HCT116 (cell line): Measurements from ENCODE around the gene OR6X1. TPM values are rescaled to one million over a fixed set of nuclear protein-coding genes. Genes with fewer than 3 reads are reported as not detected.

Experiments used
- ATAC-seq: fragments of 200-7000 bp; cut with Tn5 transposase; 2 replicates; pipeline ENCODE4 v1.9.1; 2020; ENCODE audit warnings: mild to moderate bottlenecking, moderate library complexity
- BruUV-seq: library from RNA; stranded (reverse); fragments of 400-500 nt; replicated peaks from 2 replicates; lab custom pipeline; 2021; lab: Mats Ljungman, UMichigan
- CTCF ChIA-PET: fragments of 300-600 bp; sonication (Branson Sonifier 250); formaldehyde crosslinking; loops from one replicate; lab custom pipeline; 2021; ENCODE audit warnings: antibody characterized with exemption; lab: Charles Lee
- POLR2A ChIA-PET: fragments of 300-600, 350-600 bp; sonication (Branson Sonifier 250); formaldehyde crosslinking; loops from one replicate; lab custom pipeline; 2021; ENCODE audit warnings: antibody characterized with exemption; lab: Charles Lee
- RAD21 ChIA-PET, 2 experiments: fragments of 300-600 bp; sonication (Branson Sonifier 250); formaldehyde crosslinking; loops; one replicate each; lab custom pipeline; 2023; ENCODE audit warnings: low total read pairs in 2 of 2; ENCODE audit not compliant: uncharacterized antibody in 2 of 2, unreplicated experiment in 2 of 2, low non-redundant PET in 1 of 2; lab: Charles Lee
- DNase-seq: peaks from one replicate; pipeline ENCODE4 v3.0.0-alpha.2; 2010; ENCODE audit warnings: low read depth, low spot score
- H2AFZ ChIP-seq: fragments of 200-600 bp; shearing (Covaris generic), sonication (generic); 2 replicates; pipeline ENCODE4 v1.6.1; 2017; ENCODE audit warnings: low read depth, mixed run types, mixed read lengths, antibody characterized with exemption, low read length; ENCODE audit not compliant: poor library complexity, severe bottlenecking
- H3K27ac ChIP-seq: 2 replicates; pipeline ENCODE4 v1.5.1; 2012; ENCODE audit warnings: low read depth, low read length
- H3K27me3 ChIP-seq: fragments of 200-600 bp; sonication (generic); 2 replicates; pipeline ENCODE4 v1.6.1; 2016; ENCODE audit warnings: mixed run types, low read length, mixed read lengths; ENCODE audit not compliant: insufficient read depth
- H3K36me3 ChIP-seq, 2 experiments: fragments of 200-500 bp in 1 of 2; fragments of 200-600 bp in 1 of 2; sonication (Bioruptor generic) in 1 of 2; sonication (generic) in 1 of 2; 2 replicates each; pipeline versions ENCODE4 v1.5.1 to v1.6.1; 2014 to 2016; ENCODE audit warnings: low read length in 2 of 2, inconsistent platforms in 1 of 2, mixed read lengths in 1 of 2, mixed run types in 1 of 2; ENCODE audit not compliant: insufficient read depth in 2 of 2, control insufficient read depth in 1 of 2
- H3K4me1 ChIP-seq, 2 experiments: fragments of 200-600 bp in 1 of 2; sonication (generic) in 1 of 2; 2 replicates each; pipeline versions ENCODE4 v1.5.1 to v1.6.1; 2012 to 2017; ENCODE audit warnings: low read length in 2 of 2, inconsistent platforms in 1 of 2, mild to moderate bottlenecking in 1 of 2, mixed read lengths in 1 of 2, mixed run types in 1 of 2, moderate library complexity in 1 of 2; ENCODE audit not compliant: insufficient read depth in 2 of 2, control insufficient read depth in 1 of 2
- H3K4me2 ChIP-seq: fragments of 200-600 bp; sonication (generic); 2 replicates; pipeline ENCODE4 v1.6.1; 2017; ENCODE audit warnings: mixed run types, low read length, mixed read lengths
- H3K4me3 ChIP-seq, 2 experiments: fragments of 200-600 bp in 1 of 2; sonication (generic) in 1 of 2; replicated peaks in 1 of 2; 2 replicates each; pipeline ENCODE4 v1.5.1; 2011 to 2016; ENCODE audit warnings: low read length in 2 of 2, control low read depth in 1 of 2, low read depth in 1 of 2, mild to moderate bottlenecking in 1 of 2, mixed read lengths in 1 of 2, mixed run types in 1 of 2
- H3K79me2 ChIP-seq: fragments of 200-600 bp; sonication (generic); 2 replicates; pipeline ENCODE4 v1.6.1; 2017; ENCODE audit warnings: mild to moderate bottlenecking, mixed run types, low read length, moderate library complexity, mixed read lengths; ENCODE audit not compliant: insufficient read depth
- H3K9ac ChIP-seq: fragments of 200-600 bp; sonication (generic); 2 replicates; pipeline ENCODE4 v1.6.1; 2016; ENCODE audit warnings: low read length, mixed read lengths
- H3K9me2 ChIP-seq: fragments of 200-600 bp; sonication (generic), shearing (Covaris generic); 2 replicates; pipeline ENCODE4 v1.6.1; 2017; ENCODE audit warnings: mixed run types, mild to moderate bottlenecking, moderate library complexity; ENCODE audit not compliant: insufficient read depth
- H3K9me3 ChIP-seq, 2 experiments: fragments of 200-500 bp in 1 of 2; fragments of 200-600 bp in 1 of 2; sonication (Bioruptor generic) in 1 of 2; sonication (generic) in 1 of 2; 2 replicates each; pipeline ENCODE4 v1.6.1; 2014 to 2017; ENCODE audit warnings: low read length in 2 of 2, mixed read lengths in 2 of 2, inconsistent platforms in 1 of 2, low read depth in 1 of 2, mild to moderate bottlenecking in 1 of 2, mixed run types in 1 of 2, moderate library complexity in 1 of 2; ENCODE audit not compliant: control insufficient read depth in 1 of 2, insufficient read depth in 1 of 2
- H4K20me1 ChIP-seq: fragments of 200-600 bp; sonication (generic), shearing (Covaris generic); 2 replicates; pipeline ENCODE4 v1.6.1; 2017; ENCODE audit warnings: mixed run types, mild to moderate bottlenecking, moderate library complexity; ENCODE audit not compliant: insufficient read depth
- ATF3 ChIP-seq: IDR thresholded peaks from 2 replicates; pipeline ENCODE4 v1.6.1; 2012
- CBX3 ChIP-seq: IDR thresholded peaks from 2 replicates; pipeline ENCODE4 v1.6.1; 2012; ENCODE audit warnings: low read depth
- CEBPB ChIP-seq: IDR thresholded peaks from 2 replicates; pipeline ENCODE4 v1.6.1; 2012; ENCODE audit warnings: low read depth
- EGR1 ChIP-seq: IDR thresholded peaks from 2 replicates; pipeline ENCODE4 v1.6.1; 2012; ENCODE audit warnings: low read depth
- ELF1 ChIP-seq: IDR thresholded peaks from 2 replicates; pipeline ENCODE4 v1.6.1; 2012; ENCODE audit warnings: low read depth, borderline replicate concordance
- EZH2 ChIP-seq: fragments of 200-600 bp; sonication (generic); IDR thresholded peaks from 2 replicates; pipeline ENCODE4 v1.6.1; 2017; ENCODE audit warnings: antibody characterized with exemption, mixed run types
- EZH2phosphoT487 ChIP-seq: fragments of 200-600 bp; IDR thresholded peaks from 2 replicates; pipeline ENCODE4 v1.6.1; 2018; ENCODE audit warnings: antibody characterized with exemption, borderline replicate concordance
- FOSL1 ChIP-seq: IDR thresholded peaks from 2 replicates; pipeline ENCODE4 v1.6.1; 2012; ENCODE audit warnings: low read depth
- JUND ChIP-seq: IDR thresholded peaks from 2 replicates; pipeline ENCODE4 v1.6.1; 2012
- MAX ChIP-seq: IDR thresholded peaks from 2 replicates; pipeline ENCODE4 v1.6.1; 2012
- POLR2A ChIP-seq: IDR thresholded peaks from 2 replicates; pipeline ENCODE4 v1.7.0; 2011; ENCODE audit warnings: borderline replicate concordance; ENCODE audit not compliant: insufficient read depth, insufficient read length; ENCODE audit errors: extremely low read depth
- POLR2AphosphoS5 ChIP-seq: IDR thresholded peaks from 2 replicates; pipeline ENCODE4 v1.6.1; 2011; ENCODE audit warnings: mild to moderate bottlenecking, low read depth, low read length, moderate library complexity
- RAD21 ChIP-seq: IDR thresholded peaks from 2 replicates; pipeline ENCODE4 v1.6.1; 2012; ENCODE audit warnings: low read depth, mild to moderate bottlenecking
- SP1 ChIP-seq: IDR thresholded peaks from 2 replicates; pipeline ENCODE4 v1.6.1; 2012; ENCODE audit warnings: low read depth
- SRF ChIP-seq: IDR thresholded peaks from 2 replicates; pipeline ENCODE4 v1.6.1; 2012; ENCODE audit warnings: low read depth
- YY1 ChIP-seq: IDR thresholded peaks from 2 replicates; pipeline ENCODE4 v1.6.1; 2011; ENCODE audit warnings: low read length, low read depth, moderate library complexity, mild to moderate bottlenecking; ENCODE audit not compliant: insufficient replicate concordance; ENCODE audit errors: extremely low read depth
- ZNF274 ChIP-seq: fragments of 200-500 bp; sonication (Bioruptor generic); IDR thresholded peaks from 2 replicates; pipeline ENCODE4 v1.6.1; 2014; ENCODE audit warnings: mild to moderate bottlenecking, low read depth, low read length, inconsistent platforms
- intact Hi-C: fragments of 100-400 bp; cut with micrococcal nuclease; formaldehyde crosslinking; loops from 2 replicates; pipeline ENCODE4 v1.10.0; 2022
- total RNA-seq: library from RNA; stranded (reverse); gene quantifications from one replicate; pipeline ENCODE4 v1.2.1, GENCODE V29; 2021; ENCODE audit not compliant: unreplicated experiment

Gene OR6X1
- total RNA-seq, 1 experiment from 2014 or later: not detected

GRCh38 chr11:123742724-123743120 lies 11.6 kb downstream of the OR6X1 start:
- Histone ChIP-seq H3K9me3 (no peaks in the 10 kb centered on the region), H3K27ac (no peak overlapping the region), H3K4me2 (no peak overlapping the region), H3K27me3 (peaks cover 12% of the 10 kb centered on the region), H3K36me3 (peaks cover 2 to 13% of the 10 kb centered on the region in 2 experiments; a peak in 2 of 4 replicates), H3K9me2 (no peaks in the 10 kb centered on the region), H3K79me2 (peaks cover 37% of the 10 kb centered on the region), H3K4me3 (no peak overlapping the region), H3K9ac (no peak overlapping the region), H4K20me1 (no peaks in the 10 kb centered on the region), H2AFZ (no peak overlapping the region), H3K4me1 (peaks cover 3 to 15% of the 10 kb centered on the region in 2 experiments; a peak in 3 of 4 replicates)
- ChIA-PET POLR2A (no interaction called here), CTCF (no interaction called here), RAD21 (no interaction called here)
- DNase-seq: no peak
- TF ChIP-seq RAD21: no peak
- TF ChIP-seq EGR1: no peak
- no peak for TF ChIP-seq EZH2phosphoT487
- TF ChIP-seq FOSL1: no peak
- TF ChIP-seq SP1: no peak
- TF ChIP-seq POLR2A: no peak
- no peak for TF ChIP-seq MAX
- TF ChIP-seq ZNF274: no peak
- TF ChIP-seq SRF: no peak
- TF ChIP-seq CBX3: no peak
- no peak for TF ChIP-seq JUND
- no peak for TF ChIP-seq CEBPB
- TF ChIP-seq ELF1: no peak
- no peak for TF ChIP-seq EZH2
- no peak for TF ChIP-seq POLR2AphosphoS5
- TF ChIP-seq YY1: no peak
- no peak for TF ChIP-seq ATF3
- intact Hi-C loops: no loop called here
- no TSS peak for BruUV-seq
- no peak for ATAC-seq
